ENCODE results near the gene HID1. TPM values are rescaled to one million over a fixed set of nuclear protein-coding genes. Genes with fewer than 3 reads are reported as not detected.

Gene HID1
- polyA plus RNA-seq, 2 of the 4 experiments (the other 2 are of a cell fraction), result 5.2 to 11.7 TPM

DNA sequence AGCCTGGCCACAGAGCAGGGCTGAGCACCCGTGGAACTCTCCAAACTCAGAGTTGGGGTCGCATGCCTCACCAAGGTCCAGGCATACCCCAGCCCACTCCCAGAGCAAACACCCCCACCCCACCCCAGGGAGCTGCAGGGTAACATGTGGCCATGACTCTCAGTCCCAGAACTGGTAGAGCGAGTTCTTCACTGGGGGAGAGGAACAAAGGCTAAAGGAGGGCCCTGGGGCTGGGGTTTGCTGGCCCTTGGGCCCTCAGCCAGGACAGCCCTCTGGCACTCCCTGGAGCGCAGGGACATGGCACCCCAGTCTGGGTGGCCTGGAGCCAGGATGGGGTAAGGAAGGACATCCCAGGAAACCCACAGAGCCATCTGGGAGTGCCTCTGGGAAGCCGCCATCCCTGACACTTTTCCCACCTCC, 4.2 kb downstream of the HID1 start:
- POLR2A ChIA-PET, result no interaction called here
- WGBS (ENCODE audit: missing lambda C conversion rate), result 96% methylated on average over 5 of the region's 5 CpGs
- Histone ChIP-seq H3K4me2 (no peak overlapping the region), H3K4me1 (peaks cover 9% of the 10 kb centered on the region), H3K9me3 (no peaks in the 10 kb centered on the region), H3K4me3 (no peak overlapping the region), H3K27ac (no peak overlapping the region)
- CTCF ChIA-PET, result interaction anchor here (1.3 to 42.3 kb wide), 7 partner anchors 9 to 177 kb away, joined by 4 to 1448 read pairs (median 64); partner anchors contain the start of genes CDR2L, MRPL58, NT5C and OTOP2
- ATAC-seq (no peak), DNase-seq (ENCODE audit: low read depth in 1 of 2, low spot score in 1 of 2) (no peak), FAIRE-seq (no peak)
- TF ChIP-seq CHD4 (IDR thresholded peaks at IDR 0.05; ENCODE audit: borderline replicate concordance), result no peak
- no peak for TF ChIP-seq MAZ (IDR thresholded peaks at IDR 0.05; ENCODE audit: borderline replicate concordance, low read depth, low read length)
- TF ChIP-seq POLR2A (IDR thresholded peaks at IDR 0.05; ENCODE audit: low read length), result no peak
- no peak for TF ChIP-seq BHLHE40 (IDR thresholded peaks at IDR 0.05; ENCODE audit: low read depth, low read length)
- TF ChIP-seq KDM5A (IDR thresholded peaks at IDR 0.05), result no peak
- TF ChIP-seq MYC (IDR thresholded peaks at IDR 0.05; ENCODE audit: borderline replicate concordance, low read length), result no peak

DNA sequence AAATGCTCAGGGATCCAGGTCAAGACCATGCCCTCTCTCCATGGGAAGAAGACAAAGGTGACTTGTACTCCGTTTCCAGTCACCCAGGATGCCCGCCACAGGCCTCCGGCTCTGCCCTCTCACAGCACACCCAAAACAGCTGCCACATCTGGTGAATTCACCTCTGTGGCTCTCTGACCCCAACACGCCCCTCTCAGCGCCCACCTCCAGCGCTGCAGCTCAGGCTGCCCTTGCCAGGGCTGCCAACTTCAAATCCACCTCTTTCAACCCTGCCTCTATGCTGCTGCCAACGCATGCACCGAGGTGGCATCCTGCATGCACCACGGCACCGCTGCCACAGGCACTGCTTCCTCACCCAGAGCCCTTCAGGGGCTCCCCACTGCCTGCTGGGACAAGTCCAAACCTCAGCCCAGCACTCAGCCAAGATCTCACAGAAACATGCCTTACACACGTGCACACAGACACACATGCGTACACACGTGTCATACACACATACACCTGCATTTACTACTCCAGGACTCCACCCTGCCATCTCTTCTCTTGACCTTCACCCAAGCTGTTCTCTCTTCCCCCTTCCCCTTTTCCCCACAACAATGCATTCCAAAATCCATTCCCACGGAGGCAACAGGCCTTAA, 7.5 kb downstream of the HID1 start:
- no peak for FAIRE-seq

More for the DNA sequence above, 7.5 kb downstream of the HID1 start:
- Histone ChIP-seq H3K4me1 (peaks cover 12% of the 10 kb centered on the region), H3K4me3 (no peak overlapping the region), H3K27ac (no peak overlapping the region), H3K9me3 (no peaks in the 10 kb centered on the region), H3K4me2 (no peak overlapping the region)
- ATAC-seq, result no peak
- ChIA-PET POLR2A (no interaction called here), CTCF (interaction anchor here (1.3 to 42.3 kb wide), 5 partner anchors 27 to 149 kb away, joined by 3 to 1448 read pairs (median 181); partner anchors contain the start of genes CDR2L, MRPL58, OTOP2 and OTOP3)
- TF ChIP-seq, protein P1, sequence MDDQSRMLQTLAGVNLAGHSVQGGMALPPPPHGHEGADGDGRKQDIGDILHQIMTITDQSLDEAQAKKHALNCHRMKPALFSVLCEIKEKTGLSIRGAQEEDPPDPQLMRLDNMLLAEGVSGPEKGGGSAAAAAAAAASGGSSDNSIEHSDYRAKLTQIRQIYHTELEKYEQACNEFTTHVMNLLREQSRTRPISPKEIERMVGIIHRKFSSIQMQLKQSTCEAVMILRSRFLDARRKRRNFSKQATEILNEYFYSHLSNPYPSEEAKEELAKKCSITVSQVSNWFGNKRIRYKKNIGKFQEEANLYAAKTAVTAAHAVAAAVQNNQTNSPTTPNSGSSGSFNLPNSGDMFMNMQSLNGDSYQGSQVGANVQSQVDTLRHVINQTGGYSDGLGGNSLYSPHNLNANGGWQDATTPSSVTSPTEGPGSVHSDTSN (IDR thresholded peaks at IDR 0.05), result no peak
- TF ChIP-seq RCOR1 (IDR thresholded peaks at IDR 0.05; ENCODE audit: low read depth, low read length) (no peak), RAD21 (conservative IDR thresholded peaks at IDR 0.05 in 1 of 2, IDR thresholded peaks at IDR 0.05 in 1 of 2) (no peak), ZSCAN20 (CRISPR knock-in tag; IDR thresholded peaks at IDR 0.05) (no peak), HOXB13 (CRISPR knock-in tag; IDR thresholded peaks at IDR 0.05; ENCODE audit: low read depth) (no peak), EHF (CRISPR knock-in tag; IDR thresholded peaks at IDR 0.05) (no peak), SREBF2 (IDR thresholded peaks at IDR 0.05) (no peak), USF2 (IDR thresholded peaks at IDR 0.05) (no peak), NR3C1 (IDR thresholded peaks at IDR 0.05) (no peak), MYC (IDR thresholded peaks at IDR 0.05; ENCODE audit: borderline replicate concordance, low read length) (no peak), CHD2 (IDR thresholded peaks at IDR 0.05; ENCODE audit: low read length, partially characterized antibody) (no peak), CTCF (IDR thresholded peaks at IDR 0.05) (no peak), HOXB5 (CRISPR knock-in tag; IDR thresholded peaks at IDR 0.05) (no peak)
- TF ChIP-seq, protein P2, sequence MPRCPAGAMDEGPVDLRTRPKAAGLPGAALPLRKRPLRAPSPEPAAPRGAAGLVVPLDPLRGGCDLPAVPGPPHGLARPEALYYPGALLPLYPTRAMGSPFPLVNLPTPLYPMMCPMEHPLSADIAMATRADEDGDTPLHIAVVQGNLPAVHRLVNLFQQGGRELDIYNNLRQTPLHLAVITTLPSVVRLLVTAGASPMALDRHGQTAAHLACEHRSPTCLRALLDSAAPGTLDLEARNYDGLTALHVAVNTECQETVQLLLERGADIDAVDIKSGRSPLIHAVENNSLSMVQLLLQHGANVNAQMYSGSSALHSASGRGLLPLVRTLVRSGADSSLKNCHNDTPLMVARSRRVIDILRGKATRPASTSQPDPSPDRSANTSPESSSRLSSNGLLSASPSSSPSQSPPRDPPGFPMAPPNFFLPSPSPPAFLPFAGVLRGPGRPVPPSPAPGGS (IDR thresholded peaks at IDR 0.05), result no peak
- 81% methylated on average over 14 of the region's 14 CpGs for WGBS (ENCODE audit: missing lambda C conversion rate)
- no peak for DNase-seq (ENCODE audit: low read depth in 1 of 2, low spot score in 1 of 2)

Data from A549 (cell line).